ENCODE measurements around the gene CPN2.

- no peak for TF ChIP-seq ZNF335 (CRISPR knock-in tag; IDR thresholded peaks at IDR 0.05)
- TF ChIP-seq SP2 (CRISPR knock-in tag; IDR thresholded peaks at IDR 0.05), result no peak
These were observed 58.8 kb downstream of the CPN2 start for GRCh38 chr3:194292331-194292730.
